Muscle of arm (tissue), 12 donors: ENCODE measurements around the gene ICA1. TPM values are rescaled to one million over a fixed set of nuclear protein-coding genes. Genes with fewer than 3 reads are reported as not detected.
A peak's percentile ranks its signal among the peaks of the same experiment; 100 is the strongest.

Experiments
- DNase-seq: peaks from one replicate; pipeline ENCODE4 v3.0.0-alpha.2; 2013
- polyA plus RNA-seq, 12 donors: library from polyadenylated mRNA; unstranded; fragments of 120-200 nt; gene quantifications; one replicate each; pipeline ENCODE4 v1.2.1, GENCODE V29; 2013; ENCODE audit not compliant: insufficient read length in 12 of 12

The ICA1 gene
- polyA plus RNA-seq, 12 donors: 3.0 to 40.9 (median 5.9) TPM; not detected in 1

GRCh38 chr7:8134089-8134733 is 127.8 kb downstream of the ICA1 start:
- DNase-seq: no peak

- no peak for DNase-seq
Observed at GRCh38 chr7:8133188-8133848, 128.6 kb downstream of the ICA1 start.

GRCh38 chr7:8131694-8132605 is 130.0 kb downstream of the ICA1 start:
- DNase-seq: no peak

- DNase-seq: no peak
Observed at GRCh38 chr7:8130663-8131062, 131.3 kb downstream of the ICA1 start.

- DNase-seq: no peak
Observed at GRCh38 chr7:8129318-8129659, 132.7 kb downstream of the ICA1 start.

- no peak for DNase-seq
Observed at GRCh38 chr7:8128449-8129317, 133.3 kb downstream of the ICA1 start.

GRCh38 chr7:8126601-8127167 is 135.3 kb downstream of the ICA1 start:
- no peak for DNase-seq

GRCh38 chr7:8125680-8126444 is 136.1 kb downstream of the ICA1 start:
- no peak for DNase-seq

GRCh38 chr7:8121243-8121642 is 140.7 kb downstream of the ICA1 start:
- no peak for DNase-seq

GRCh38 chr7:8120390-8121058 is 141.4 kb downstream of the ICA1 start:
- DNase-seq: no peak

- DNase-seq: peak; percentile 19
Observed at GRCh38 chr7:8119262-8119661, 142.7 kb downstream of the ICA1 start.

GRCh38 chr7:8117195-8117594 is 144.8 kb downstream of the ICA1 start:
- DNase-seq: no peak

GRCh38 chr7:8115547-8116402 is 146.2 kb downstream of the ICA1 start:
- no peak for DNase-seq

- DNase-seq: no peak
Observed at GRCh38 chr7:8114175-8114574, 147.8 kb downstream of the ICA1 start.

GRCh38 chr7:8113184-8113583 is 148.8 kb downstream of the ICA1 start:
- no peak for DNase-seq

GRCh38 chr7:8112685-8113084 is 149.3 kb downstream of the ICA1 start:
- DNase-seq: no peak

- DNase-seq: no peak
Observed at GRCh38 chr7:8111282-8111960, 150.5 kb downstream of the ICA1 start.
